Uterus (tissue), 2 donors: Measurements from ENCODE around the gene CSNK2A1.

Experiments used
- CTCF ChIP-seq, 4 experiments: fragments of 200-600 bp in 2 of 4; fragments of 450-650 bp in 2 of 4; sonication (generic) in 2 of 4; IDR thresholded peaks; one replicate each; pipeline ENCODE4 v1.5.1; 2016 to 2019; ENCODE audit warnings: antibody characterized with exemption in 4 of 4, mild to moderate bottlenecking in 2 of 4, moderate library complexity in 1 of 4
- POLR2A ChIP-seq, 2 donors: fragments of 450-650 bp; IDR thresholded peaks; one replicate each; pipeline ENCODE4 v1.6.1; 2016; ENCODE audit warnings: antibody characterized with exemption in 2 of 2, mild to moderate bottlenecking in 1 of 2, moderate library complexity in 1 of 2

GRCh38 chr20:460707-461106 lies 82.9 kb downstream of the CSNK2A1 start:
- TF ChIP-seq CTCF (IDR thresholded peaks at IDR 0.05) = no peak
- TF ChIP-seq POLR2A (IDR thresholded peaks at IDR 0.05) = no peak
